CD14-positive monocyte (primary cell): Measurements from ENCODE around the gene GPHN. TPM values are rescaled to one million over a fixed set of nuclear protein-coding genes. Genes with fewer than 3 reads are reported as not detected.

Experiments
- DNase-seq, 3 donors: peaks; one replicate each; pipeline ENCODE4 v3.0.0-alpha.2; 2011 to 2022
- H2AFZ ChIP-seq: 2 replicates; pipeline ENCODE4 v1.6.0; 2012; ENCODE audit warnings: mild to moderate bottlenecking, low read depth, low read length, inconsistent platforms; ENCODE audit not compliant: insufficient read depth, poor library complexity, severe bottlenecking
- H3K27ac ChIP-seq, 2 donors: 1 replicate in 1 of 2; 2 replicates in 1 of 2; pipeline ENCODE4 v1.5.1; 2012 to 2013; ENCODE audit warnings: low read length in 2 of 2, control low read depth in 1 of 2, inconsistent platforms in 1 of 2, low read depth in 1 of 2, mild to moderate bottlenecking in 1 of 2
- H3K27me3 ChIP-seq, 2 donors: one replicate each; pipeline versions ENCODE4 v1.6.0 to v1.6.1; 2011 to 2013; ENCODE audit warnings: low read length in 2 of 2; ENCODE audit not compliant: control insufficient read depth in 2 of 2, insufficient read depth in 2 of 2
- H3K36me3 ChIP-seq, 2 donors: replicated peaks in 1 of 2; 1 replicate in 1 of 2; 2 replicates in 1 of 2; pipeline versions ENCODE4 v1.5.1 to v1.6.1; 2012 to 2013; ENCODE audit warnings: low read length in 2 of 2, control low read depth in 1 of 2, inconsistent platforms in 1 of 2, mild to moderate bottlenecking in 1 of 2; ENCODE audit not compliant: insufficient read depth in 2 of 2, control insufficient read depth in 1 of 2
- H3K4me1 ChIP-seq, 2 donors: 1 replicate in 1 of 2; 2 replicates in 1 of 2; pipeline versions ENCODE4 v1.5.1 to v1.6.1; 2012 to 2013; ENCODE audit warnings: low read length in 2 of 2, control low read depth in 1 of 2, inconsistent platforms in 1 of 2, mild to moderate bottlenecking in 1 of 2, moderate library complexity in 1 of 2; ENCODE audit not compliant: insufficient read depth in 2 of 2, control insufficient read depth in 1 of 2
- H3K4me2 ChIP-seq: replicated peaks from 2 replicates; pipeline ENCODE3; 2012; ENCODE audit warnings: low read length, moderate library complexity, mild to moderate bottlenecking; ENCODE audit not compliant: poor library complexity, severe bottlenecking; ENCODE audit errors: extremely low read depth
- H3K4me3 ChIP-seq, 3 experiments: fragments of 200-600 bp in 1 of 3; sonication (generic) in 1 of 3; replicated peaks in 1 of 3; 1 replicate in 2 of 3; 2 replicates in 1 of 3; pipeline ENCODE4 v1.5.1; 2011 to 2013; ENCODE audit warnings: low read length in 3 of 3, mild to moderate bottlenecking in 3 of 3, control low read depth in 2 of 3, low read depth in 2 of 3, inconsistent platforms in 1 of 3, moderate library complexity in 1 of 3
- H3K79me2 ChIP-seq: 2 replicates; pipeline ENCODE4 v1.6.0; 2012; ENCODE audit warnings: mild to moderate bottlenecking, control low read depth, inconsistent platforms, low read length, moderate library complexity; ENCODE audit not compliant: insufficient read depth
- H3K9ac ChIP-seq: 2 replicates; pipeline ENCODE4 v1.6.0; 2017; ENCODE audit warnings: low read length, mild to moderate bottlenecking; ENCODE audit not compliant: insufficient read depth, poor library complexity, severe bottlenecking
- H3K9me3 ChIP-seq, 2 donors: replicated peaks in 1 of 2; 1 replicate in 1 of 2; 2 replicates in 1 of 2; pipeline versions ENCODE4 v1.5.1 to v1.6.1; 2012 to 2013; ENCODE audit warnings: low read length in 2 of 2, control low read depth in 1 of 2; ENCODE audit not compliant: control insufficient read depth in 1 of 2, insufficient read depth in 1 of 2
- H4K20me1 ChIP-seq: 2 replicates; pipeline ENCODE4 v1.6.0; 2012; ENCODE audit warnings: mild to moderate bottlenecking, low read length, control low read depth, moderate library complexity; ENCODE audit not compliant: insufficient read depth
- H3K27ac Mint-ChIP-seq, 7 donors: one replicate each; pipeline ENCODE4 v1.8.0; 2020; ENCODE audit warnings: mild to moderate bottlenecking in 7 of 7, mixed read lengths in 7 of 7, moderate library complexity in 6 of 7, inconsistent platforms in 2 of 7
- H3K27me3 Mint-ChIP-seq, 3 donors: one replicate each; pipeline ENCODE4 v1.8.0; 2021 to 2022; ENCODE audit warnings: low read depth in 3 of 3, mild to moderate bottlenecking in 3 of 3, mixed read lengths in 3 of 3, moderate library complexity in 3 of 3, inconsistent platforms in 1 of 3
- H3K36me3 Mint-ChIP-seq, 2 donors: one replicate each; pipeline ENCODE4 v1.8.0; 2020; ENCODE audit warnings: mixed read lengths in 2 of 2, inconsistent platforms in 1 of 2, mild to moderate bottlenecking in 1 of 2
- H3K4me1 Mint-ChIP-seq: one replicate; pipeline ENCODE4 v1.8.0; 2020; ENCODE audit warnings: mild to moderate bottlenecking, mixed read lengths
- H3K4me3 Mint-ChIP-seq, 2 donors: one replicate each; pipeline ENCODE4 v1.8.0; 2020; ENCODE audit warnings: mild to moderate bottlenecking in 2 of 2, mixed read lengths in 2 of 2, moderate library complexity in 1 of 2
- H3K9me3 Mint-ChIP-seq, 7 donors: one replicate each; pipeline ENCODE4 v1.8.0; 2020 to 2022; ENCODE audit warnings: mixed read lengths in 7 of 7, mild to moderate bottlenecking in 6 of 7, moderate library complexity in 6 of 7, inconsistent platforms in 2 of 7
- WGBS: methylation state at CpG from one replicate; pipeline ENCODE4 v1.1.5; 2013; ENCODE audit warnings: missing lambda C conversion rate; ENCODE audit not compliant: insufficient coverage; 5-methylcytosine and 5-hydroxymethylcytosine counted together
- intact Hi-C, 2 donors: fragments of 100-400 bp; cut with micrococcal nuclease; formaldehyde crosslinking; loops; one replicate each; pipeline versions ENCODE4 v1.15.0 to v1.15.1; 2023
- polyA plus RNA-seq, 3 donors: library from polyadenylated mRNA; depleted of rRNA in 1 of 3; unstranded in 2 of 3; stranded (reverse) in 1 of 3; fragments of 300-500 nt in 2 of 3; fragments of >200 nt in 1 of 3; fragmentation: Illumina TruSeq in 2 of 3; gene quantifications; 1 replicate in 2 of 3; 2 replicates in 1 of 3; pipeline ENCODE4 v1.2.3, GENCODE V29; 2012 to 2021
- TF ChIP-seq, protein P1 (sequence below): fragments of 200-600 bp; IDR thresholded peaks from one replicate; pipeline ENCODE4 v1.8.0; 2022; ENCODE audit warnings: antibody characterized with exemption, mild to moderate bottlenecking

The GPHN gene
- polyA plus RNA-seq, 3 donors = 1.9 to 3.1 (median 3.0) TPM

DNA sequence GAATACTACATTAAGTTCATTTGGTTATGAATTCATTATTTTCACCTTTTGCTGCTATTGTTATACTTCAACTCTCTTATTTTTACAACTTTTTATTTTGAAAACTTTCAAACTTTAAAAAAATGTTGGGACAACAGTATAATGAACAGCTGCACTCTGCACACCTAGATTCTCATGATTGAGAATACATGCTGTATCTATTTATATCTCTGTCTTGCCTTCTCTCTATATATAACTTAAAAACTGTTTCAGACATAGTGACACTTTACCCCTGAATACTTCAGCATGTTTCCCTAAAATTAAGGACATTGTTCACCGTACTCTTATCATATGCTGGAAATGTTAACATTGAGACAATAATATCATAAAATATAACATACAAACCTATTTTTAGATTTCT lies 237.1 kb downstream of the GPHN start:
- no peaks in the 10 kb centered on the region for H3K4me1 ChIP-seq
- intact Hi-C loops = no loop called here

DNA sequence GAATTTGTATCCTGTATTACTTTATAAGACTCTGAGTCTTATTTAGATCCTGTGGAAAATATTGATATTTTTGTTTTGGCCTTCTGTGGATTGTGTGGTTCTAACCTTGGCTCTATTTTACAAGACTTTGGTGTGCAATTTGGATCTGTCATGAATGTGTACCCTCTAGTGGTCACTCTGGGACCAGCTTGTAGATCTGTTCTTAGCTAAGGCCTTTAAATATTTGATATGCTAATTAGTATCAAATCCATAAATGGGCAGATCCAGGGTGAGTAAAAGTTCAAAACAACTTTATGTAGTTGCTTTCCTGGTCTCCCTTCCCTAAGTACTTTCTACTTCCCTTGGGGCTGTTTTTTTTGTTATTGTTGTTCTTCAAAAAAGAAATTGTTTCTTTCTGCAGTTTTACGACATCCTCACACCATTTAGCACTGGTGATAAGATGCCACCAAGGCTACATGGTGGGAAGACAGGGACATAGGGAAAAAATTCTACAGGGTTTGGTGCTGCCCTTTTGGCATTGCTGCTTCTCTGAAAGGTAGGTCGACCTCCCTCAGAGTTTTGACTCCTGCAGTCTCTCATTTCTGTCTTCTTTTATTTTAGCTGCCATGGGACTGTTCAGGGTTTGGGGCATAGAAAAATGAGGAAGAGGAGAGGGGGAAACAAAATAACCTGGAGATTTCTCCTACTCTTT lies 238.5 kb downstream of the GPHN start:
- no peaks in the 10 kb centered on the region for H3K9me3 ChIP-seq
- no peaks in the 10 kb centered on the region for H4K20me1 ChIP-seq
- H3K27me3 ChIP-seq = no peaks in the 10 kb centered on the region
- no peaks in the 10 kb centered on the region for H3K27me3 Mint-ChIP-seq
- H3K9ac ChIP-seq = no peak overlapping the region
- DNase-seq = no peak
- no peaks in the 10 kb centered on the region for H3K4me1 ChIP-seq
- H3K4me2 ChIP-seq = no peak overlapping the region
- no peak overlapping the region for H3K4me3 Mint-ChIP-seq
- no peak overlapping the region for H3K27ac ChIP-seq
- H3K27ac Mint-ChIP-seq = no peak overlapping the region
- intact Hi-C loops = no loop called here
- no peaks in the 10 kb centered on the region for H3K4me1 Mint-ChIP-seq
- WGBS = no CpG with 5 or more reads among the region's 2 CpGs
- H3K9me3 Mint-ChIP-seq = peaks cover 0 to 8% (median 4%) of the 10 kb centered on the region in 7 donors
- no peaks in the 10 kb centered on the region for H3K79me2 ChIP-seq
- H3K4me3 ChIP-seq = no peak overlapping the region
- TF ChIP-seq, protein P1, sequence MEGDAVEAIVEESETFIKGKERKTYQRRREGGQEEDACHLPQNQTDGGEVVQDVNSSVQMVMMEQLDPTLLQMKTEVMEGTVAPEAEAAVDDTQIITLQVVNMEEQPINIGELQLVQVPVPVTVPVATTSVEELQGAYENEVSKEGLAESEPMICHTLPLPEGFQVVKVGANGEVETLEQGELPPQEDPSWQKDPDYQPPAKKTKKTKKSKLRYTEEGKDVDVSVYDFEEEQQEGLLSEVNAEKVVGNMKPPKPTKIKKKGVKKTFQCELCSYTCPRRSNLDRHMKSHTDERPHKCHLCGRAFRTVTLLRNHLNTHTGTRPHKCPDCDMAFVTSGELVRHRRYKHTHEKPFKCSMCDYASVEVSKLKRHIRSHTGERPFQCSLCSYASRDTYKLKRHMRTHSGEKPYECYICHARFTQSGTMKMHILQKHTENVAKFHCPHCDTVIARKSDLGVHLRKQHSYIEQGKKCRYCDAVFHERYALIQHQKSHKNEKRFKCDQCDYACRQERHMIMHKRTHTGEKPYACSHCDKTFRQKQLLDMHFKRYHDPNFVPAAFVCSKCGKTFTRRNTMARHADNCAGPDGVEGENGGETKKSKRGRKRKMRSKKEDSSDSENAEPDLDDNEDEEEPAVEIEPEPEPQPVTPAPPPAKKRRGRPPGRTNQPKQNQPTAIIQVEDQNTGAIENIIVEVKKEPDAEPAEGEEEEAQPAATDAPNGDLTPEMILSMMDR = no peak
- peaks cover 0 to 5% of the 10 kb centered on the region in 2 donors for H3K36me3 Mint-ChIP-seq
- H2AFZ ChIP-seq = no peak overlapping the region
- no peaks in the 10 kb centered on the region for H3K36me3 ChIP-seq

More for the DNA sequence above, 237.1 kb downstream of the GPHN start:
- Mint-ChIP-seq H3K4me1 (no peaks in the 10 kb centered on the region), H3K9me3 (peaks cover 0 to 11% (median 4%) of the 10 kb centered on the region in 7 donors), H3K4me3 (no peak overlapping the region), H3K36me3 (peaks cover 0 to 5% of the 10 kb centered on the region in 2 donors), H3K27ac (no peak overlapping the region), H3K27me3 (no peaks in the 10 kb centered on the region)
- no CpG with 5 or more reads among the region's 1 CpG for WGBS
- Histone ChIP-seq H3K9ac (no peak overlapping the region), H3K4me3 (no peak overlapping the region), H3K36me3 (no peaks in the 10 kb centered on the region), H3K79me2 (no peaks in the 10 kb centered on the region), H3K27ac (no peak overlapping the region), H3K27me3 (no peaks in the 10 kb centered on the region), H3K9me3 (no peaks in the 10 kb centered on the region), H2AFZ (no peak overlapping the region), H4K20me1 (no peaks in the 10 kb centered on the region), H3K4me2 (no peak overlapping the region)
- DNase-seq = no peak
- TF ChIP-seq, protein P1 = no peak
